ENCODE data around the gene SIAE.

The SIAE gene

GRCh38 chr11:124602193-124602592 lies 71.3 kb downstream of the SIAE start:
- H3K36me3 ChIP-seq (ENCODE audit: insufficient read depth, low read length): no peaks in the 10 kb centered on the region
- H3K4me1 ChIP-seq (ENCODE audit: insufficient read depth, low read length, poor library complexity, severe bottlenecking): peaks cover 5% of the 10 kb centered on the region
- H3K79me2 ChIP-seq (ENCODE audit: insufficient read depth, low read length): no peaks in the 10 kb centered on the region
- H3K4me2 ChIP-seq (ENCODE audit: low read depth, low read length, poor library complexity, severe bottlenecking): no peak overlapping the region
- no peak overlapping the region for H2AFZ ChIP-seq (ENCODE audit: low read length)
- peaks cover 3% of the 10 kb centered on the region for H3K27me3 ChIP-seq (ENCODE audit: insufficient read depth, low read length, poor library complexity, severe bottlenecking)
- no peaks in the 10 kb centered on the region for H3F3A ChIP-seq (ENCODE audit: low read depth)
- no peak overlapping the region for H3K4me3 ChIP-seq (ENCODE audit: low read length, poor library complexity, severe bottlenecking)
- TF ChIP-seq EZH2phosphoT487 (IDR thresholded peaks at IDR 0.05; ENCODE audit: borderline replicate concordance) (no peak), CTCF (conservative IDR thresholded peaks at IDR 0.05; ENCODE audit: low read length) (no peak)
- H3K9me3 ChIP-seq (ENCODE audit: insufficient read depth, low read depth, low read length): no peaks in the 10 kb centered on the region
- H3K9me2 ChIP-seq (replicated peaks; ENCODE audit: low read depth, low read length): no peaks in the 10 kb centered on the region
- no peaks in the 10 kb centered on the region for H4K20me1 ChIP-seq (ENCODE audit: insufficient read depth, low read length, poor library complexity, severe bottlenecking)
- no peak overlapping the region for H3K9ac ChIP-seq (ENCODE audit: low read depth, low read length, poor library complexity, severe bottlenecking)

DNA sequence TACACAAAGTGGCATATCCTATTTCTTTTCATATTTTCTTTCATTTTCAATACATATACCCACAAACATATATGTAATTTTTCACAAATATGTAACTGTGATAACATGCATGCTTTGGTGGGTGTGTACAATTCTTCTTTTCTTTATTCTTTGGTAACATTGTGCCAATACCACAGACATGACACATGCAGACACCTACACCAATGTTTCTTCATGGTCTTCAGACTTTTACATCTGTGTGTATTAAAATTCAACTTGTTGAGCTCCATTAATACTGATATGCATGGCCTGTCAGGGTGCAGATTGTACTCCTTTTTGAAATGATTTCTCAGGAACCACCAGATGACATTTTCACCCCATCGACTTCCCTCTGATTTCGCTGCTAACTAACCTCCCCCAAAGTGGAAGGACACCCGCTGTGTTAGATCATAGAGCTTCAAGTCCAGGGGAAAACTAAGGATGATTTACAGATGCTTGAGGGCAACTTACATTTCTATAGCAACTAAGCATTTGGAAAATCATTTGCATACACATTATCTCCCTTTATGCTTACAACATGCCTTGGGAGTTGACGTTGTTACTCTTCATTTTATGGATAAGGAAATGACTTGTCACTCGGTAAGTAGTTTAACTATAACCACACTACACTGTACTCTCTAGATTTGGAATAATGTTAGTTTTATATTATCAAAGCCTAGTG lies 72.8 kb downstream of the SIAE start:
- Histone ChIP-seq H3K27me3 (ENCODE audit: insufficient read depth, low read length, poor library complexity, severe bottlenecking) (peaks cover 4% of the 10 kb centered on the region), H3K4me1 (ENCODE audit: insufficient read depth, low read length, poor library complexity, severe bottlenecking) (peaks cover 2% of the 10 kb centered on the region), H3K9me3 (ENCODE audit: insufficient read depth, low read depth, low read length) (no peaks in the 10 kb centered on the region), H3K9ac (ENCODE audit: low read depth, low read length, poor library complexity, severe bottlenecking) (no peak overlapping the region), H4K20me1 (ENCODE audit: insufficient read depth, low read length, poor library complexity, severe bottlenecking) (no peaks in the 10 kb centered on the region), H3K36me3 (ENCODE audit: insufficient read depth, low read length) (no peaks in the 10 kb centered on the region), H3K79me2 (ENCODE audit: insufficient read depth, low read length) (no peaks in the 10 kb centered on the region), H3F3A (ENCODE audit: low read depth) (no peaks in the 10 kb centered on the region), H3K4me2 (ENCODE audit: low read depth, low read length, poor library complexity, severe bottlenecking) (no peak overlapping the region), H3K4me3 (ENCODE audit: low read length, poor library complexity, severe bottlenecking) (no peak overlapping the region), H3K9me2 (replicated peaks; ENCODE audit: low read depth, low read length) (no peaks in the 10 kb centered on the region), H2AFZ (ENCODE audit: low read length) (no peak overlapping the region)
- TF ChIP-seq EZH2phosphoT487 (IDR thresholded peaks at IDR 0.05; ENCODE audit: borderline replicate concordance) (no peak), CTCF (conservative IDR thresholded peaks at IDR 0.05; ENCODE audit: low read length) (no peak)

GRCh38 chr11:124597626-124598025 lies 75.9 kb downstream of the SIAE start:
- TF ChIP-seq CTCF (conservative IDR thresholded peaks at IDR 0.05; ENCODE audit: low read length): no peak
- no peak for TF ChIP-seq EZH2phosphoT487 (IDR thresholded peaks at IDR 0.05; ENCODE audit: borderline replicate concordance)
- Histone ChIP-seq H3K9me3 (ENCODE audit: insufficient read depth, low read depth, low read length) (no peaks in the 10 kb centered on the region), H3K9ac (ENCODE audit: low read depth, low read length, poor library complexity, severe bottlenecking) (no peak overlapping the region), H3K4me3 (ENCODE audit: low read length, poor library complexity, severe bottlenecking) (no peak overlapping the region), H3F3A (ENCODE audit: low read depth) (no peaks in the 10 kb centered on the region), H3K4me2 (ENCODE audit: low read depth, low read length, poor library complexity, severe bottlenecking) (no peak overlapping the region), H3K4me1 (ENCODE audit: insufficient read depth, low read length, poor library complexity, severe bottlenecking) (no peaks in the 10 kb centered on the region), H2AFZ (ENCODE audit: low read length) (no peak overlapping the region), H3K79me2 (ENCODE audit: insufficient read depth, low read length) (no peaks in the 10 kb centered on the region), H3K36me3 (ENCODE audit: insufficient read depth, low read length) (no peaks in the 10 kb centered on the region), H4K20me1 (ENCODE audit: insufficient read depth, low read length, poor library complexity, severe bottlenecking) (no peaks in the 10 kb centered on the region), H3K9me2 (replicated peaks; ENCODE audit: low read depth, low read length) (no peaks in the 10 kb centered on the region), H3K27me3 (ENCODE audit: insufficient read depth, low read length, poor library complexity, severe bottlenecking) (peaks cover 4% of the 10 kb centered on the region)
